DMS153 treated with DMSO at 0.1 percent for 48 hours (cell line): ENCODE data around the gene ATP2B2.

Experiments
- DNase-seq: peaks from one replicate; lab custom pipeline; 2025; ENCODE audit not compliant: unreplicated experiment; lab: John Stamatoyannopoulos, UW

ATP2B2 gene

GRCh38 chr3:10404377-10404776, 101.0 kb downstream of the ATP2B2 start:
- DNase-seq, result no peak

- DNase-seq, result no peak
These were observed 103.2 kb downstream of the ATP2B2 start for GRCh38 chr3:10401990-10402761.

GRCh38 chr3:10400749-10401495, 104.5 kb downstream of the ATP2B2 start:
- no peak for DNase-seq

GRCh38 chr3:10400050-10400748, 105.2 kb downstream of the ATP2B2 start:
- DNase-seq, result no peak

- no peak for DNase-seq
These were observed 105.8 kb downstream of the ATP2B2 start for GRCh38 chr3:10399634-10400033.

- no peak for DNase-seq
These were observed 107.0 kb downstream of the ATP2B2 start for GRCh38 chr3:10398341-10398740.

GRCh38 chr3:10397879-10398278, 107.5 kb downstream of the ATP2B2 start:
- DNase-seq, result no peak

GRCh38 chr3:10396931-10397330, 108.5 kb downstream of the ATP2B2 start:
- no peak for DNase-seq

- DNase-seq, result no peak
These were observed 109.3 kb downstream of the ATP2B2 start for GRCh38 chr3:10396083-10396482.

GRCh38 chr3:10395671-10396070, 109.7 kb downstream of the ATP2B2 start:
- DNase-seq, result no peak

- no peak for DNase-seq
These were observed 110.2 kb downstream of the ATP2B2 start for GRCh38 chr3:10395196-10395595.

GRCh38 chr3:10394491-10395025, 110.8 kb downstream of the ATP2B2 start:
- no peak for DNase-seq

- DNase-seq, result no peak
These were observed 111.9 kb downstream of the ATP2B2 start for GRCh38 chr3:10393514-10393913.

- no peak for DNase-seq
These were observed 112.4 kb downstream of the ATP2B2 start for GRCh38 chr3:10392906-10393461.

GRCh38 chr3:10392244-10392643, 113.1 kb downstream of the ATP2B2 start:
- no peak for DNase-seq

- DNase-seq, result no peak
These were observed 114.0 kb downstream of the ATP2B2 start for GRCh38 chr3:10391391-10391790.

- no peak for DNase-seq
These were observed 114.6 kb downstream of the ATP2B2 start for GRCh38 chr3:10390641-10391373.

- no peak for DNase-seq
These were observed 115.4 kb downstream of the ATP2B2 start for GRCh38 chr3:10389995-10390394.

- DNase-seq, result no peak
These were observed 116.0 kb downstream of the ATP2B2 start for GRCh38 chr3:10389339-10389738.

- DNase-seq, result no peak
These were observed 117.3 kb downstream of the ATP2B2 start for GRCh38 chr3:10387881-10388609.
